NCI-H2107 treated with DMSO at 0.1 percent for 48 hours (cell line): ENCODE data around the gene PPP1R9B.

ENCODE experiments used
- DNase-seq: peaks from one replicate; lab custom pipeline; 2025; ENCODE audit not compliant: unreplicated experiment; lab: John Stamatoyannopoulos, UW

The PPP1R9B gene

GRCh38 chr17:50187751-50188530, 37.5 kb upstream of the PPP1R9B start:
- DNase-seq = no peak

GRCh38 chr17:50187394-50187725, 36.9 kb upstream of the PPP1R9B start:
- DNase-seq = no peak

- DNase-seq = no peak
Measured at GRCh38 chr17:50186661-50187393, 36.4 kb upstream of the PPP1R9B start.

GRCh38 chr17:50185631-50186471, 35.4 kb upstream of the PPP1R9B start:
- DNase-seq = no peak

- DNase-seq = no peak
Measured at GRCh38 chr17:50184611-50185398, 34.3 kb upstream of the PPP1R9B start.

- DNase-seq = no peak
Measured at GRCh38 chr17:50184064-50184463, 33.6 kb upstream of the PPP1R9B start.

- no peak for DNase-seq
Measured at GRCh38 chr17:50183421-50183994, 33.0 kb upstream of the PPP1R9B start.

- no peak for DNase-seq
Measured at GRCh38 chr17:50182783-50183420, 32.4 kb upstream of the PPP1R9B start.

- DNase-seq = no peak
Measured at GRCh38 chr17:50181591-50182560, 31.4 kb upstream of the PPP1R9B start.

- no peak for DNase-seq
Measured at GRCh38 chr17:50181144-50181543, 30.7 kb upstream of the PPP1R9B start.

- DNase-seq = no peak
Measured at GRCh38 chr17:50180620-50181019, 30.1 kb upstream of the PPP1R9B start.

GRCh38 chr17:50180111-50180510, 29.6 kb upstream of the PPP1R9B start:
- no peak for DNase-seq

- DNase-seq = peak; percentile 35
Measured at GRCh38 chr17:50177983-50178834, 27.7 kb upstream of the PPP1R9B start.

GRCh38 chr17:50177476-50177875, 27.0 kb upstream of the PPP1R9B start:
- DNase-seq = no peak

GRCh38 chr17:50176559-50177357, 26.3 kb upstream of the PPP1R9B start:
- DNase-seq = no peak

- DNase-seq = no peak
Measured at GRCh38 chr17:50175035-50175807, 24.7 kb upstream of the PPP1R9B start.
